Type B pancreatic cell (in vitro differentiated cells): Measurements from ENCODE around the gene PAK6. TPM values are rescaled to one million over a fixed set of nuclear protein-coding genes. Genes with fewer than 3 reads are reported as not detected.

Experiments used
- DNase-seq: peaks from one replicate; pipeline ENCODE4 v3.0.0; 2021; ENCODE audit warnings: mixed read lengths; ENCODE audit not compliant: unreplicated experiment; ENCODE audit errors: extremely low spot score
- H3K27ac Mint-ChIP-seq: 2 replicates; pipeline ENCODE4 v1.8.0; 2021; ENCODE audit warnings: mild to moderate bottlenecking, mixed read lengths
- H3K27me3 Mint-ChIP-seq: 2 replicates; pipeline ENCODE4 v1.8.0; 2021; ENCODE audit warnings: mixed read lengths
- H3K36me3 Mint-ChIP-seq: 2 replicates; pipeline ENCODE4 v1.8.0; 2021; ENCODE audit warnings: mixed read lengths
- H3K4me1 Mint-ChIP-seq: one replicate; pipeline ENCODE4 v1.8.0; 2021; ENCODE audit warnings: mixed read lengths; ENCODE audit not compliant: unreplicated experiment
- H3K4me3 Mint-ChIP-seq: 2 replicates; pipeline ENCODE4 v1.8.0; 2021; ENCODE audit warnings: mild to moderate bottlenecking, mixed read lengths
- H3K9me3 Mint-ChIP-seq: 2 replicates; pipeline ENCODE4 v1.8.0; 2021; ENCODE audit warnings: mixed read lengths
- CTCF ChIP-seq: fragments of 200-600 bp; sonication (generic); conservative IDR thresholded peaks from 2 replicates; pipeline ENCODE4 v1.5.0; 2021; ENCODE audit warnings: antibody characterized with exemption, mild to moderate bottlenecking
- total RNA-seq: library from RNA; stranded (reverse); gene quantifications from 2 replicates; pipeline ENCODE4 v1.2.1, GENCODE V29; 2021; ENCODE audit warnings: low replicate concordance

Gene PAK6
- total RNA-seq, 1 donor from 2014 or later = 7.8 TPM

DNA sequence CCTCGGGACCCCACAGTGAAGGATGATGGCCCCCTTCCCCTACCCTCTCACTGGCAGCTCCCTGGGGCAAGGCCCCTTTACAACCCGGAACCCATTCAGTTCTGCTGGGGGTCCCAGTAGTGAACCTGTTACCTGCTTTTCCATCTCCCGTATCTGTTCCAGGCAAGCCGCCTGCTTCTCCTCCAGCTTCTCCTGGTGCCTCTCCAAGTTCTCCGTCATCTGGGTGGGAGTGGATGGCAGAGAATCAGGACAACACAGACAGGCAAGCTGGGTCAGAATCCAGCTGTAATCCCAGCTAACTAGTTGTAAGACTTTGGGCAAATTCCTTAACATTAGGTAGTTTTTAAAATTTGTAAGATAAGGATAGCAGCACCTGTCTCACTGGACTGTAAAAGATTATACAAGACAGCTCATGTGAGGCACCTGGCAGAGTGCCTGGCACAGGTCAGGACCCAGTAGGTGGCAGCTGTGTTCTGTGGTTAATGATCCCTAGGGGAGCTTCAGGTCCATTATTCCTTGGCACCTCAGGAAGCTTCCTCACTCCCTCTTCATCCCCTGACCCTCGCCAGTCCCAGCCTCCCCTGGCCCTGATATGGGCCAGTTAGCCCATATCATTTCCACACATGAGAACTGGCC lies 50.4 kb downstream of the PAK6 start:
- H3K27ac Mint-ChIP-seq = no peak overlapping the region
- peak overlapping the region; percentile 28 for H3K4me3 Mint-ChIP-seq
- peaks cover 60% of the 10 kb centered on the region for H3K27me3 Mint-ChIP-seq
- H3K4me1 Mint-ChIP-seq = peaks cover 17% of the 10 kb centered on the region
- no peaks in the 10 kb centered on the region for H3K36me3 Mint-ChIP-seq
- TF ChIP-seq CTCF = no peak
- no peaks in the 10 kb centered on the region for H3K9me3 Mint-ChIP-seq
- no peak for DNase-seq

DNA sequence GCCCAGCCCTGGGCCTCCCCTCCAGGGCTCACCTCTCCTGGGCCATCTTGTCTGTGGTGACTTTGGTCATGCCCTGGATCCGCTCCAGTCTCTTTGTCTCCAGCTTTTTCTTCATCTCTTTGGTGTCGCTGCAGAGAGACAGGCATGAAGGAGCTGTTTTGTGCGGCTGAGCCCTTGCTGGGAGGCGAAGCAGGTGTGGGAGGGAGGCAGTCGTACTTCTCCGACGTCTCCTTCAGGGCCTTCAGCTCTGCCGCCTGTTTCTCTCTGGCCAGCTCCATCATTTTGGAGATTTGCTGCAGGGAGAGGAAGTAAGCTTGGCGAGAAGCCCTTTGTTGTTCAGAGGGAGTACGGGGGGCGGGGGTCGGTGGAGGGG lies 51.7 kb downstream of the PAK6 start:
- no peak for TF ChIP-seq CTCF
- Mint-ChIP-seq H3K4me1 (peaks cover 10% of the 10 kb centered on the region), H3K4me3 (peak overlapping the region; percentile 64), H3K36me3 (no peaks in the 10 kb centered on the region), H3K27me3 (peaks cover 52% of the 10 kb centered on the region), H3K27ac (peak overlapping the region; percentile 48), H3K9me3 (no peaks in the 10 kb centered on the region)
- DNase-seq = no peak

GRCh38 chr15:40290918-40291574 lies 52.2 kb downstream of the PAK6 start:
- DNase-seq = peak; percentile 78
- no peaks in the 10 kb centered on the region for H3K9me3 Mint-ChIP-seq
- TF ChIP-seq CTCF = no peak
- peaks cover 8% of the 10 kb centered on the region for H3K4me1 Mint-ChIP-seq
- no peak overlapping the region for H3K4me3 Mint-ChIP-seq
- H3K27ac Mint-ChIP-seq = no peak overlapping the region
- no peaks in the 10 kb centered on the region for H3K36me3 Mint-ChIP-seq
- H3K27me3 Mint-ChIP-seq = peaks cover 50% of the 10 kb centered on the region

DNA sequence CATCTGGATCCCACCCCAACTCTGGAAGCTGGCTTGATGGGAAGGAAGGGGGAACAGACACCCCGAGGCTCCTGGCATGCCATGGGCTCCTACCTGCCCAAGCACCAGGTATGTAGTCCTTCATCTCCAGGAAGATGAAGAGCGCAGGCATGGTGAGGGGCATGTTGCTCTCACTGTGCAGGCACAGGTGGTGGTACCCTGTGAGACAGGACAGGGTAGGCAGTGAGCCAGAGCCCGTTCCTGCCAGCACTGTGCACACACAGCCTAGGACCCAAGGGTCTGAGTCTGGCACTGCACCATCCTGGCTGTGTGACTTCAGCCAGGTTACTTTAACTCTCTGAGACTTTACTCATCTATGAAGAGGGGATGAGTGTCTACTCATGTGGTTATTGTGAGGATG lies 53.4 kb downstream of the PAK6 start:
- DNase-seq = no peak
- no peak for TF ChIP-seq CTCF
- no peaks in the 10 kb centered on the region for H3K9me3 Mint-ChIP-seq
- H3K27me3 Mint-ChIP-seq = peaks cover 57% of the 10 kb centered on the region
- H3K27ac Mint-ChIP-seq = no peak overlapping the region
- H3K36me3 Mint-ChIP-seq = no peaks in the 10 kb centered on the region
- H3K4me3 Mint-ChIP-seq = no peak overlapping the region
- H3K4me1 Mint-ChIP-seq = peaks cover 12% of the 10 kb centered on the region

DNA sequence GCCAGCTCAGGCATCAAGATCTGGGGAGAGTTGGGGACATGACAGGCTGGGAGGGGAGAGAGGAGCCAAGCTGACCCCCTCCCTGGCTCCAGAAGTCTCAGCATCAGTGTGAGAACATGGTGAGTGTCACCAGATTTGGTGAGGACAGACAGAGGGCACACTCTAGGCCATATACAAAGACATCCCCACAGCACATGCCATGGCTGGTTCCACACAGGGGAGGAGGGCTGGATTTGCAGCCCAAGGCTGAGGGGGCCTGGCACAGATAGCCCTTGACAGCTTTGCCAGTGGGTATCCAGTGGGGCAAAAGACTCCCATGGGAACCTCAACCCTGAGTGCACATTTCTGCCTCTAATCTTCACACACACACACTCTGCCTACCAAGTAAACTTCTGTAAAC lies 54.1 kb downstream of the PAK6 start:
- Mint-ChIP-seq H3K4me3 (no peak overlapping the region), H3K27ac (no peak overlapping the region), H3K4me1 (peaks cover 12% of the 10 kb centered on the region), H3K27me3 (peaks cover 50% of the 10 kb centered on the region), H3K36me3 (no peaks in the 10 kb centered on the region), H3K9me3 (no peaks in the 10 kb centered on the region)
- DNase-seq = no peak
- TF ChIP-seq CTCF = no peak
